Measurements from ENCODE around the gene C15orf62.

DNA sequence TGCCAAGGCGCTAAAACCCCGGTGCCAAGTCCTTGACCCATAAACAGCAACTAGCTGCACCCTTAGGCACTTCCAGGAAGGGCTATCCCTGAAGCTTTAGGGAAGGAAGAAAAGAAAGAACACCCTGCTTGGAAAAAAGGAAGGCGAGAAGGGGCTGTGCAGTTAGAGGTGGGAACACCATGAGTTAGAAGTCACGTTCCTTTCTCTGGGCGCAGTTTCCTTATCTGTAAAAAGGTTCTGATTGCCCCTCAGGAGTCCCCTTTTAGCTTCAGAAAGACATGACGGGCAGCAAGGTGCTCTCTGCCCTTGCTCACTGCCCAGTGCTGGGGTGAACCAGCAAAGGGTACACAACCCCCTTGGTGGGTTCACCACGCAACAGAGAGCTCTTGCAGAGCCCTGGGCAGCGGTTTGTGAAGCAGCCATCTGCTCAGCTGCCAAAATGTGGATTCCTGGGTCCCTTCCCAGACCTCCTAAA lies 5.1 kb upstream of the C15orf62 start:
- TF ChIP-seq, protein P1, sequence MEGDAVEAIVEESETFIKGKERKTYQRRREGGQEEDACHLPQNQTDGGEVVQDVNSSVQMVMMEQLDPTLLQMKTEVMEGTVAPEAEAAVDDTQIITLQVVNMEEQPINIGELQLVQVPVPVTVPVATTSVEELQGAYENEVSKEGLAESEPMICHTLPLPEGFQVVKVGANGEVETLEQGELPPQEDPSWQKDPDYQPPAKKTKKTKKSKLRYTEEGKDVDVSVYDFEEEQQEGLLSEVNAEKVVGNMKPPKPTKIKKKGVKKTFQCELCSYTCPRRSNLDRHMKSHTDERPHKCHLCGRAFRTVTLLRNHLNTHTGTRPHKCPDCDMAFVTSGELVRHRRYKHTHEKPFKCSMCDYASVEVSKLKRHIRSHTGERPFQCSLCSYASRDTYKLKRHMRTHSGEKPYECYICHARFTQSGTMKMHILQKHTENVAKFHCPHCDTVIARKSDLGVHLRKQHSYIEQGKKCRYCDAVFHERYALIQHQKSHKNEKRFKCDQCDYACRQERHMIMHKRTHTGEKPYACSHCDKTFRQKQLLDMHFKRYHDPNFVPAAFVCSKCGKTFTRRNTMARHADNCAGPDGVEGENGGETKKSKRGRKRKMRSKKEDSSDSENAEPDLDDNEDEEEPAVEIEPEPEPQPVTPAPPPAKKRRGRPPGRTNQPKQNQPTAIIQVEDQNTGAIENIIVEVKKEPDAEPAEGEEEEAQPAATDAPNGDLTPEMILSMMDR (tag by site-specific recombination; IDR thresholded peaks at IDR 0.05): no peak
- TF ChIP-seq ZNF514 (tag by site-specific recombination; IDR thresholded peaks at IDR 0.05): no peak

Data from HEK293 (cell line).